ENCODE measurements around the gene TMEM169. TPM values are rescaled to one million over a fixed set of nuclear protein-coding genes. Genes with fewer than 3 reads are reported as not detected.

TMEM169 gene
- total and polyA plus RNA-seq, 10 of the 15 experiments (the other 5 are each of a cell fraction or from before 2014, with no cell fraction given): 0.23 to 3.2 (median 2.3) TPM

- Histone ChIP-seq H2AFZ (ENCODE audit: control insufficient read depth, low read depth, low read length) (no peak overlapping the region), H3K9me3 (replicated peaks; ENCODE audit: control insufficient read depth, insufficient read depth, low read length) (no peaks in the 10 kb centered on the region), H3K36me3 (ENCODE audit: control insufficient read depth in 2 of 2, insufficient read depth in 2 of 2, low read length in 1 of 2) (peaks cover 10 to 62% of the 10 kb centered on the region in 2 experiments), H3K4me3 (no peak overlapping the region), H3K4me2 (ENCODE audit: control insufficient read depth, insufficient read depth) (no peak overlapping the region), H3K79me2 (ENCODE audit: control insufficient read depth, insufficient read depth, low read length) (peaks cover 2% of the 10 kb centered on the region), H3K4me1 (ENCODE audit: control insufficient read depth, insufficient read depth, low read length) (no peaks in the 10 kb centered on the region), H3K27ac (ENCODE audit: control insufficient read depth, insufficient read depth) (no peak overlapping the region), H3K27me3 (replicated peaks in 1 of 2; ENCODE audit: control insufficient read depth in 2 of 2, insufficient read depth in 2 of 2, low read length in 1 of 2) (no peaks in the 10 kb centered on the region), H4K20me1 (ENCODE audit: control insufficient read depth, insufficient read depth) (no peaks in the 10 kb centered on the region), H3K9ac (ENCODE audit: control insufficient read depth, insufficient read depth, low read length) (no peak overlapping the region)
- DNase-seq (ENCODE audit: low read depth, low spot score) (no peak), ATAC-seq (no peak), FAIRE-seq (no peak)
- RAD21 ChIA-PET (ENCODE audit: unreplicated experiment): no interaction called here
- CTCF ChIA-PET: interaction anchor here (1.2 to 2.6 kb wide), 3 partner anchors 11 to 21 kb away, joined by 4 to 11 read pairs (median 7); partner anchors contain the start of gene XRCC5
- WGBS (ENCODE audit: insufficient coverage, insufficient replicate concordance, low lambda C conversion rate, missing lambda C conversion rate): 84% methylated on average over 6 of the region's 6 CpGs
- BruUV-seq (replicated peaks): no TSS peak
- SMC1A ChIA-PET (ENCODE audit: uncharacterized antibody, unreplicated experiment): interaction anchor here (0.9 to 1.4 kb wide), 8 partner anchors 10 to 90 kb away, joined by 3 to 4 read pairs (median 3); partner anchors contain the start of gene XRCC5
- in situ Hi-C loops (cut with MboI) (no loop called here), intact Hi-C loops (cut with micrococcal nuclease; ENCODE audit: unreplicated experiment) (no loop called here)
- POLR2A ChIA-PET: interaction anchor here (0.7 to 1.4 kb wide), 2 partner anchors 10 to 25 kb away, joined by 3 to 4 read pairs; no protein-coding TSS in a partner anchor
- no peak for TF ChIP-seq IKZF2 (IDR thresholded peaks at IDR 0.05)
- TF ChIP-seq IKZF1 (conservative IDR thresholded peaks at IDR 0.05): no peak
- TF ChIP-seq JUNB (IDR thresholded peaks at IDR 0.05): no peak
- TF ChIP-seq ZNF592 (IDR thresholded peaks at IDR 0.05): no peak
- no peak for TF ChIP-seq MEF2A (IDR thresholded peaks at IDR 0.05; ENCODE audit: insufficient read depth, low read depth, low read length)
- no peak for TF ChIP-seq CBFB (IDR thresholded peaks at IDR 0.05; ENCODE audit: low read depth)
- no peak for TF ChIP-seq ZBTB4 (CRISPR knock-in tag; IDR thresholded peaks at IDR 0.05)
- no peak for TF ChIP-seq MYB (IDR thresholded peaks at IDR 0.05; ENCODE audit: borderline replicate concordance, low read depth, low read length)
- TF ChIP-seq POLR2AphosphoS5 (IDR thresholded peaks at IDR 0.05; ENCODE audit: low read length): no peak
- no peak for TF ChIP-seq ZZZ3 (IDR thresholded peaks at IDR 0.05; ENCODE audit: control insufficient read depth, insufficient read length, low read depth)
- no peak for TF ChIP-seq CEBPZ (IDR thresholded peaks at IDR 0.05; ENCODE audit: low read depth, low read length)
Observed at GRCh38 chr2:216130346-216130971, 48.7 kb downstream of the TMEM169 start.
